CD4-positive, alpha-beta memory T cell (primary cell): ENCODE measurements around the gene F2RL1. TPM values are rescaled to one million over a fixed set of nuclear protein-coding genes. Genes with fewer than 3 reads are reported as not detected.
"Not testable (repeated sequence)": the region's sequence is repeated elsewhere in the genome, so short reads cannot be mapped to it uniquely, and the experiment has no call there.

Experiments
- CTCF ChIA-PET: fragments of 350-600 bp; sonication (Branson Sonifier 250); formaldehyde crosslinking; loops from one replicate; lab custom pipeline; 2021; ENCODE audit warnings: inconsistent platforms; ENCODE audit not compliant: partially characterized antibody; lab: Charles Lee
- POLR2A ChIA-PET: fragments of 350-600 bp; sonication (Branson Sonifier 250); formaldehyde crosslinking; loops from one replicate; lab custom pipeline; 2021; ENCODE audit not compliant: partially characterized antibody; lab: Charles Lee
- DNase-seq, 5 donors: peaks; one replicate each; pipeline versions ENCODE4 v3.0.0 to v3.0.0-alpha.2; 2020 to 2022; ENCODE audit warnings: mixed read lengths in 1 of 5
- H3K27ac ChIP-seq: one replicate; pipeline ENCODE4 v1.7.0; 2013; ENCODE audit warnings: low read depth, low read length
- H3K27me3 ChIP-seq: 2 replicates; pipeline ENCODE4 v1.7.0; 2013; ENCODE audit warnings: mild to moderate bottlenecking, low read length, moderate library complexity; ENCODE audit not compliant: insufficient read depth
- H3K36me3 ChIP-seq: 2 replicates; pipeline ENCODE4 v1.7.0; 2013; ENCODE audit warnings: mild to moderate bottlenecking, low read length, moderate library complexity; ENCODE audit not compliant: insufficient read depth
- H3K4me1 ChIP-seq: 2 replicates; pipeline ENCODE4 v1.7.0; 2013; ENCODE audit warnings: mild to moderate bottlenecking, low read length, moderate library complexity; ENCODE audit not compliant: insufficient read depth
- H3K4me3 ChIP-seq, 2 donors: one replicate each; pipeline ENCODE4 v1.7.0; 2013; ENCODE audit warnings: low read length in 2 of 2, mild to moderate bottlenecking in 1 of 2
- H3K9me3 ChIP-seq, 2 donors: one replicate each; pipeline ENCODE4 v1.7.0; 2013; ENCODE audit warnings: low read length in 2 of 2, control low read depth in 1 of 2; ENCODE audit not compliant: control insufficient read depth in 1 of 2
- H3K27ac Mint-ChIP-seq, 7 donors: one replicate each; pipeline ENCODE4 v1.8.0; 2020 to 2021; ENCODE audit warnings: mixed read lengths in 7 of 7, mild to moderate bottlenecking in 6 of 7, inconsistent platforms in 3 of 7, moderate library complexity in 3 of 7
- H3K27me3 Mint-ChIP-seq, 2 donors: one replicate each; pipeline ENCODE4 v1.8.0; 2020 to 2021; ENCODE audit warnings: mixed read lengths in 2 of 2
- H3K36me3 Mint-ChIP-seq, 2 donors: one replicate each; pipeline ENCODE4 v1.8.0; 2020 to 2021; ENCODE audit warnings: mixed read lengths in 2 of 2, inconsistent platforms in 1 of 2, mild to moderate bottlenecking in 1 of 2
- H3K4me1 Mint-ChIP-seq, 4 donors: one replicate each; pipeline ENCODE4 v1.8.0; 2020 to 2021; ENCODE audit warnings: mixed read lengths in 4 of 4, mild to moderate bottlenecking in 1 of 4
- H3K4me3 Mint-ChIP-seq, 8 donors: one replicate each; pipeline ENCODE4 v1.8.0; 2020 to 2021; ENCODE audit warnings: mixed read lengths in 8 of 8, mild to moderate bottlenecking in 7 of 8, moderate library complexity in 6 of 8, inconsistent platforms in 3 of 8
- H3K9me3 Mint-ChIP-seq, 8 donors: one replicate each; pipeline ENCODE4 v1.8.0; 2020 to 2021; ENCODE audit warnings: mixed read lengths in 8 of 8, mild to moderate bottlenecking in 5 of 8, inconsistent platforms in 3 of 8, moderate library complexity in 1 of 8
- intact Hi-C: fragments of 100-400 bp; cut with micrococcal nuclease; formaldehyde crosslinking; loops from one replicate; pipeline ENCODE4 v1.15.1; 2023
- polyA plus RNA-seq, 2 donors: library from polyadenylated mRNA; unstranded; fragments of 300-500 nt; fragmentation: Illumina TruSeq; gene quantifications; one replicate each; pipeline ENCODE4 v1.2.3, GENCODE V29; 2021
- total RNA-seq, 2 experiments: library from RNA; stranded (reverse); gene quantifications; one replicate each; pipeline ENCODE4 v1.2.3, GENCODE V29; 2021

F2RL1 gene
- total and polyA plus RNA-seq, 4 experiments from 2014 or later: 5.1 to 9.2 (median 6.7) TPM

DNA sequence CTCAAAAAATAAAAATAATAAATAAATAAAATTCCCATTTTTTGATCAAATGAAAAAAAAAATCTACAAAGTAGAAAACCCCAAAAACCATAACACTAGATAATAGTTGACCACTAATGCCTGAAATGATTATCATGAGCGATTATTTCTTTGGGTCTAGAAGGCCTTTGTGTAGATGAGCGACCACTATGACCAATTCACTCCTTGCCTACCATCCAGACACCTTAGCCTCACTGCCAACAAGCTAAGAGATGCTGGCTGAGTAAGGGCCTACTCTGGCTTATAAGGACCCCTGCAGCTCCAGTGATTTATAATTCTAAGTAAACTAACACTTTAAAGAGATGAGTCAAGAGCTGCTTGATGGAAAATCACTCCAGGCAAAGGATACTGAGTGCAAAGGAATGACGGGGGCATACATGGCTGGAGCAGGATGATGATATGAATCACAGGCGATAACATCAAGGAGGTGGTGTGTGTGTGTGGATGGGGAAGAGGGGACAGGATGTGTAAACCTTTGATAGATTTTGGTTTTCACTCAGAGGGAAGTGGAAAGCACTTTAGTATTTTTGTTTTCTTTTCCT, 4.8 kb upstream of the F2RL1 start:
- H3K4me3 ChIP-seq: no peak overlapping the region
- H3K4me3 Mint-ChIP-seq: no peak overlapping the region
- no peaks in the 10 kb centered on the region for H3K9me3 Mint-ChIP-seq
- no peaks in the 10 kb centered on the region for H3K36me3 Mint-ChIP-seq
- no peak for DNase-seq
- no peaks in the 10 kb centered on the region for H3K36me3 ChIP-seq
- ChIA-PET CTCF (no interaction called here), POLR2A (no interaction called here)
- H3K4me1 ChIP-seq: peaks cover 6% of the 10 kb centered on the region
- H3K27me3 ChIP-seq: no peaks in the 10 kb centered on the region
- H3K9me3 ChIP-seq: no peaks in the 10 kb centered on the region
- peak overlapping the region in 1 of 7 donors; percentile 40 for H3K27ac Mint-ChIP-seq
- H3K27ac ChIP-seq: no peak overlapping the region
- H3K4me1 Mint-ChIP-seq: peaks cover 5 to 8% (median 7%) of the 10 kb centered on the region in 4 donors
- intact Hi-C loops: no loop called here
- peaks cover 0 to 3% of the 10 kb centered on the region in 2 donors for H3K27me3 Mint-ChIP-seq

DNA sequence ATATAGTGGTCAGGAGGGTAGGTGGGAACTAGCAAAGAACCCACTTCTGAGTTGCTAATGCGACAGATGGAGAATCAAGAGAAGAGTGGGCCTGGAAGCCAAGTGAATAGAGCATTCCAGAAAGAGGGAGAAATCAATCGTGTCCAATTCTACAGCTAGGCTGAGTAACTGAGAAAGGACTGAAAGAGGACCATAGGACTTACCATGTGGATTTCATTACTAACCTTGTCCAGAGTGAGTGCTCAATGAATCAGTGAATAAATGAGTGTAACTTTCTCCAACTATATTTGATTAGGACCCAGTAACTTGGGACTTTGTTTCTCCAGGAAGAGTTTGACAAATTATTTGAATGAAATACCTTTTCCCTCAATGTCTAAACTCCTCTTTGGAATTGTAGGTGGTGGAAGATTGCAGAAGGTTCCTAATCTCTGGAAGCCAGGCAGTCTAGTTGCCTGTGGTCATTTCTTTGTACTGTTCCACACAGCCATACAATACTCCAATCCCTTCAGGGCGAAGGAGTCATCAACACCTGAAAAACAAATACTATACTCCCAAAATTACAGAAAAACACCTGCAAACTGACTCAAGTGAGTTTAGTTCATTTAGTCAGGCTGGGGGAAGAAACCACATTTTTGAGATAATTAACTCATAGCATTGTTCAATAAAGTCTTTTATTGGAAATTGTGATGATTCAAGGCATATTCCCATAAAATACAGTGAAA, 2.6 kb upstream of the F2RL1 start:
- intact Hi-C loops: no loop called here
- no peak overlapping the region for H3K4me3 ChIP-seq
- Mint-ChIP-seq H3K4me1 (peaks cover 11 to 23% (median 16%) of the 10 kb centered on the region in 4 donors), H3K9me3 (no peaks in the 10 kb centered on the region), H3K27ac (no peak overlapping the region), H3K4me3 (no peak overlapping the region), H3K36me3 (no peaks in the 10 kb centered on the region), H3K27me3 (peaks cover 0 to 3% of the 10 kb centered on the region in 2 donors)
- H3K9me3 ChIP-seq: no peaks in the 10 kb centered on the region
- ChIA-PET POLR2A (no interaction called here), CTCF (interaction anchor here (0.5 to 1.3 kb wide), 4 partner anchors 10 to 24 kb away, joined by 3 to 5 read pairs (median 4); no protein-coding TSS in a partner anchor)
- no peak for DNase-seq
- no peak overlapping the region for H3K27ac ChIP-seq
- H3K4me1 ChIP-seq: peaks cover 21% of the 10 kb centered on the region
- H3K36me3 ChIP-seq: no peaks in the 10 kb centered on the region
- no peaks in the 10 kb centered on the region for H3K27me3 ChIP-seq

DNA sequence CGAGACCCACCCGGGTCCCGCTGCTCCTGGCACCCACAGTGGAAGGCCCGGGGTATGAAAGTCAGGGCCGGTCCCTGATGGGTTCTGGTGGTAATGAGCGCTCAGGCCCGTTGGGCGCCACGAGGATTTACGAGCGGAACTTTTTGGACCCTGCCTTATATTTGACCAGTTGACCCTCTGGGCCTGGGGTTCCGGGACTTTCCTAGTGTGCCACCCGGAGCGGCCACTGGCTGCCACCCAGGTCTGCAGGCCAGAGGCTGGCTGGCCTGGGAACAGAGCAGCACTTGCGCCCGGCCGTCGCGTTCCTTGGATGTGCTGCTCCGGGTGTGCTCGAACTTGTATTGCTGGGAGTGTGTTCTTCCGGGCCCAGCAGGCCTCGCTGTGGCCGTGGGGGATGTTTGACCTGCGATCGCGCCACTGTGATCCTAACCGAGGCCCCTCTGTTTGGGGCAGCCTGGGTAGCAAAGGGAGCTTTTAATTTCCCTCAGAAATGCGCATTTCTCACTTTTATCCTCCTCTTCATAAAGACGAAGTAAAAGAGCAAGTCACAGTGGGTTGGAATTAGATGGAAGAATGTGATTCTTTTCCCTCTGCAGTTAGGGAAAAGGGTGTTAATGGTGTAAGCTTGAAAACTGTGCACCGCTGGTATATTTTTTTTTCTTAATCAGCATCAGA, 1.2 kb downstream of the F2RL1 start:
- peaks cover 13 to 24% (median 18%) of the 10 kb centered on the region in 4 donors for H3K4me1 Mint-ChIP-seq
- H3K9me3 Mint-ChIP-seq: no peaks in the 10 kb centered on the region
- H3K27ac ChIP-seq: no peak overlapping the region
- H3K27ac Mint-ChIP-seq: peak overlapping the region in 1 of 7 donors; percentile 56
- H3K27me3 ChIP-seq: no peaks in the 10 kb centered on the region
- H3K36me3 Mint-ChIP-seq: peaks cover 0 to 3% of the 10 kb centered on the region in 2 donors
- intact Hi-C loops: loop anchor here (1.0 kb wide), 1 partner anchor 1309 kb away; the partner anchor contains the start of genes CERT1 and POLK
- peaks cover 0 to 3% of the 10 kb centered on the region in 2 donors for H3K27me3 Mint-ChIP-seq
- peaks cover 21% of the 10 kb centered on the region for H3K4me1 ChIP-seq
- no peaks in the 10 kb centered on the region for H3K36me3 ChIP-seq
- ChIA-PET CTCF (interaction anchor here (1.1 to 2.2 kb wide), 3 partner anchors 29 to 33 kb away, joined by 3 to 6 read pairs (median 6); partner anchors contain the start of gene S100Z), POLR2A (interaction anchor here (1.4 to 2.1 kb wide), 2 partner anchors 30 to 36 kb away, joined by 7 to 8 read pairs; partner anchors contain the start of gene S100Z)
- no peak for DNase-seq
- H3K4me3 Mint-ChIP-seq: peak overlapping the region; percentile 88 to 95 (median 88)
- peak overlapping the region in 1 of 2 donors; percentile 80 for H3K4me3 ChIP-seq
- H3K9me3 ChIP-seq: no peaks in the 10 kb centered on the region

DNA sequence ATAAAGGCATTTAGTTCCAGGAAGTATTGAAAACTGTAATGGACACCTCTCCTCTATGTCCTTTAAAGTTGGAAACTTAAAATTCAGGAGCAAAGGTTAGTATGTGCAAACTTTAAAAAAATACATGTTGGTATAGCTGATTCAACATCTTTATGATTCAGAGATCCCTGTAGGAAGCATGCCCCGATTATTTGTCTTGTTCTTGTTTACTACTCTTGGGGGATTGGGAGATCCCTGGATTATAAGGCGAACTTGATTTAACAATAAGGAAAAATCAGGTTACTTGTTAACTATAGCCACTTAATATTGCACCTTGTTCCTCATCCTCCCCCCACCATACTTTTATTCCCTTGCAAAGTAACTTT, 1.7 kb downstream of the F2RL1 start:
- intact Hi-C loops: no loop called here
- no peaks in the 10 kb centered on the region for H3K9me3 ChIP-seq
- H3K27me3 ChIP-seq: no peaks in the 10 kb centered on the region
- ChIA-PET POLR2A (interaction anchor here (2.1 kb wide), 1 partner anchor 35 kb away, joined by 8 read pairs; no protein-coding TSS in a partner anchor), CTCF (interaction anchor here (1.9 kb wide), 1 partner anchor 29 kb away, joined by 6 read pairs; the partner anchor contains the start of gene S100Z)
- H3K36me3 Mint-ChIP-seq: peaks cover 3 to 4% of the 10 kb centered on the region in 2 donors
- no peak overlapping the region for H3K27ac ChIP-seq
- DNase-seq: no peak
- H3K4me1 Mint-ChIP-seq: peaks cover 13 to 24% (median 18%) of the 10 kb centered on the region in 4 donors
- peaks cover 21% of the 10 kb centered on the region for H3K4me1 ChIP-seq
- no peaks in the 10 kb centered on the region for H3K9me3 Mint-ChIP-seq
- peaks cover 0 to 3% of the 10 kb centered on the region in 2 donors for H3K27me3 Mint-ChIP-seq
- H3K27ac Mint-ChIP-seq: no peak overlapping the region
- H3K36me3 ChIP-seq: no peaks in the 10 kb centered on the region
- H3K4me3 Mint-ChIP-seq: peak overlapping the region; percentile 88 to 95 (median 88)
- no peak overlapping the region for H3K4me3 ChIP-seq

DNA sequence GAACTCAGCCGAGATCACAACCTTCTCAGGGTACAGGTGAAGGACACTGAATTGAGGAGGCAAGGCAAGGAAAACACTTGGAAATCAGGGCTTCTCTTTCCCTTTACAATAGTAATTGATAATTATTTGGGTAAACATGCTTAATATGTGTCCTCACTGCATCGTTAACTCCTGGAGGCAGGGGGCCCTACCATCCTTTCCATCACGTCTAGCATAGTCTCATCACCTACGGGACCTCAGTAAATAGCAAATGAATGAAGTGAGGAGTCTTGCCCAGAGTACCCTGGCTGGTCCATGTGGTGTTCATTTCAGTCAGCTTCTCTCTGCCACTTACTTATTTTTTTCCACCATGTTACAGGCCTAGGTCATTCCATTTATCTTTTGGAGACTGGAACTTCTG, 2.3 kb downstream of the F2RL1 start:
- no peaks in the 10 kb centered on the region for H3K9me3 Mint-ChIP-seq
- H3K4me3 Mint-ChIP-seq: peak overlapping the region in 5 of 8 donors; percentile 33 to 90 (median 50)
- H3K27ac Mint-ChIP-seq: peak overlapping the region in 1 of 7 donors; percentile 62
- no peaks in the 10 kb centered on the region for H3K9me3 ChIP-seq
- ChIA-PET POLR2A (no interaction called here), CTCF (interaction anchor here (1.9 kb wide), 1 partner anchor 28 kb away, joined by 6 read pairs; the partner anchor contains the start of gene S100Z)
- H3K4me1 ChIP-seq: peaks cover 21% of the 10 kb centered on the region
- no peaks in the 10 kb centered on the region for H3K27me3 ChIP-seq
- no peak overlapping the region for H3K27ac ChIP-seq
- intact Hi-C loops: no loop called here
- H3K27me3 Mint-ChIP-seq: peaks cover 0 to 3% of the 10 kb centered on the region in 2 donors
- no peak overlapping the region for H3K4me3 ChIP-seq
- H3K4me1 Mint-ChIP-seq: peaks cover 13 to 24% (median 19%) of the 10 kb centered on the region in 4 donors
- DNase-seq: no peak
- no peaks in the 10 kb centered on the region for H3K36me3 ChIP-seq
- peaks cover 3 to 5% of the 10 kb centered on the region in 2 donors for H3K36me3 Mint-ChIP-seq

DNA sequence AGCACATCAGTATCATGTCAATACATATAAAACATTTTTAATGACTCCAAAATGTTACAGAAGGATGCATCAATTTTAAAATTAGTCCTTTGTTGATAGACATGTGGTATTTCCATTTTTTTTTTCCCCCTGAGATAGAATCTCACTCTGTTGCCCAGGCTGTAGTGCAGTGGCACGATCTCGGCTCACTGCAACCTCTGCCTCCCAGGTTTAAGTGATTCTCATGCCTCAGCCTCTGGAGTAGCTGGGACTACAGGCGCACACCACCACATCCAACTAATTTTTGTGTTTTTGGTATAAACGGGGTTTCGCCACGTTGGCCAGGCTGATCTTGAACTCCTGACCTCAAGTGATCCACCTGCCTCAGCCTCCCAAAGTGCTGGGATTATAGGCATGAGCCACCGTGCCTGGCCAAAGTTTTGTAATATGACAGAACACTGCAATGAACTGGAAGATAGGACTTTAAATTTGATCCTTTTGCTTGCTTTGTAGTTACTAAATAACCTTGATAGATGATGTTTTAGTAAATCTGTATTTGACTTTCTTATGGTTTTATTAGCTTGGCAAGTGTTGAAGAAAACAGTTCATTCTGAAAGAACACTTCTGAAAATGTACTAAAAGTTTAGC, 3.4 kb downstream of the F2RL1 start:
- H3K27ac Mint-ChIP-seq, H3K27me3 Mint-ChIP-seq, H3K9me3 Mint-ChIP-seq, intact Hi-C loops, CTCF ChIA-PET, DNase-seq, H3K4me3 Mint-ChIP-seq, H3K27ac ChIP-seq, H3K27me3 ChIP-seq, H3K36me3 ChIP-seq, POLR2A ChIA-PET, H3K4me3 ChIP-seq, H3K9me3 ChIP-seq, H3K36me3 Mint-ChIP-seq: not testable (repeated sequence)
- H3K4me1 Mint-ChIP-seq: peaks cover 13 to 24% (median 19%) of the 10 kb centered on the region in 4 donors
- H3K4me1 ChIP-seq: peaks cover 21% of the 10 kb centered on the region
